Measurements from ENCODE around the gene DZANK1.
"Not testable (repeated sequence)": the region's sequence is repeated elsewhere in the genome, so short reads cannot be mapped to it uniquely, and the experiment has no call there.

DZANK1 gene

DNA sequence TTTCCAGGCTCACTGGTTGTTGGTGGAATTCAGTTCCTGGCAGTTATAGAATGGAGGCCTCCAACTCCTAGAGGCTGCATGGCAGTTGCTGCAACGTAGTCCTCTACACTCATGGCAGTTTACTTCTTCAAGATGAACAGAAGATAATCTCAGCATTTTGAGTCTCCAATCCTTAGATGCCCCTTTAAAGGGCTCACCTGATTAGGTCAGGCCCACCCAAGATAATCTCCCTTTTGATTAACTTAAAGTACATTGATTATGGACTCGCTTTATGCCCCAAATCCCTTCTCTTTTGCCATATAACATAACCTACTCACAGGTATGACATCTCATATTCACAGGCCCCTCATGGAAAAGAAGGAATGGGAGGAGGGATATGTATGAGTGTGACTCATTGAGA, 102.1 kb downstream of the DZANK1 start:
- DNase-seq = no peak

DNA sequence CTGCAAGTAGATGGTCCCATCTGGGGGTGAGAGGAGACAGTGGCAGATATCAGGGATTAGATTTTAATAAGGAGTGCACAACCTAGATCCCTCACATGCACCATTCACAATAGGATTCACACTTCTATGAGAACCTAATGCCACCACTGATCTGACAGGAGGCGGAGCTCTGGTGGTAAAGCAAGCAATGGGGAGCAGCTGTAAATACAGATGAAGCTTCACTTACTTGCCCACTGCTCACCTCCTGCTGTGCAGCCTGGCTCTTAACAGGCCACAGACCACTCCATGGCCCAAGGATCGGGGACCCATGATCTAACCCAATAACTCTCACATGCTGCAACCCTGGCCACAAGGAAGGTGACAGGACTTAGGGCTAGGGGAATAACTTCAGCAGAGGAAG, 103.1 kb downstream of the DZANK1 start:
- DNase-seq = no peak

GRCh38 chr20:18362916-18363315, 103.9 kb downstream of the DZANK1 start:
- no peak for DNase-seq

- no peak for DNase-seq
Measured at GRCh38 chr20:18361678-18362077, 105.2 kb downstream of the DZANK1 start.

GRCh38 chr20:18360635-18361034, 106.2 kb downstream of the DZANK1 start:
- no peak for DNase-seq

DNA sequence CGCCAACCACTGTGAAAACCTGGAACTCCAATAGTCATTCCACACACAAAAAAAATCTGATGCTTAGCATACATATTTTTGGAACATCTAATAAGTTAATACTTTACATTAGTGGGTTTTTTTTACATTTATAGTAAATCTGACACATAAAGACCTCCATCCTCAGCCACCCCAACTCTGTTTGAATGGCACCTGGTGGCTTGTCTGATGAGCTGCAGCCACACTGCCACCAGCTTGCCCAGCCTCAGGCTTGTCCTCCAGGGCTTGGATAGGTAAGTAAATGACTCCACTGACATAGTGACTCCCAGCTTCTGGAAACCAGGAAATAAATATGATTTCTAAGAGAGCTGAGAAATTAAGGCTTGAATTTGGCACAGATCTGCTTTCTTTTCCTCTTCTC, 107.0 kb downstream of the DZANK1 start:
- DNase-seq = no peak

- not testable (repeated sequence) for DNase-seq
Measured at GRCh38 chr20:18349749-18350148, 117.1 kb downstream of the DZANK1 start.

Measured in right hindlimb (tissue), 1 donor.